Endothelial cell of umbilical vein (primary cell): Measurements from ENCODE around the gene DAB1.

Source experiments
- FOS ChIP-seq: IDR thresholded peaks from 2 replicates; pipeline ENCODE4 v1.6.1; 2011; ENCODE audit warnings: mild to moderate bottlenecking, low read length, moderate library complexity, borderline replicate concordance; ENCODE audit not compliant: insufficient read depth
- MAX ChIP-seq: IDR thresholded peaks from 2 replicates; pipeline ENCODE4 v1.6.1; 2011; ENCODE audit not compliant: insufficient read depth, insufficient read length
- POLR2A ChIP-seq: IDR thresholded peaks from 2 replicates; pipeline ENCODE4 v1.6.1; 2012; ENCODE audit warnings: low read depth, mild to moderate bottlenecking, control low read depth, low read length
- POLR2AphosphoS5 ChIP-seq: IDR thresholded peaks from 2 replicates; pipeline ENCODE4 v1.6.1; 2012; ENCODE audit warnings: low read depth, mild to moderate bottlenecking, control low read depth, low read length, moderate library complexity; ENCODE audit not compliant: insufficient read depth

GRCh38 chr1:57007948-57008347 is 415.9 kb downstream of the DAB1 start:
- TF ChIP-seq FOS: no peak
- no peak for TF ChIP-seq POLR2AphosphoS5
- no peak for TF ChIP-seq POLR2A
- no peak for TF ChIP-seq MAX
